ENCODE data around the gene LY86. TPM values are rescaled to one million over a fixed set of nuclear protein-coding genes. Genes with fewer than 3 reads are reported as not detected.

LY86 gene
- total RNA-seq, 1 experiment from 2014 or later, result not detected

GRCh38 chr6:6688283-6688682, 99.8 kb downstream of the LY86 start:
- peaks cover 22% of the 10 kb centered on the region for H3K27me3 Mint-ChIP-seq (ENCODE audit: low read depth)
- Histone ChIP-seq H3K23ac (ENCODE audit: insufficient read length, low read depth, low read length) (no peak overlapping the region), H3K4ac (ENCODE audit: low read depth, low read length) (no peak overlapping the region), H2BK5ac (ENCODE audit: insufficient read length, low read length) (no peak overlapping the region), H4K91ac (ENCODE audit: insufficient read length, low read depth, low read length) (no peak overlapping the region), H3K56ac (ENCODE audit: insufficient read length, low read depth, low read length) (no peak overlapping the region), H3K4me1 (ENCODE audit: insufficient read depth, low read length) (no peaks in the 10 kb centered on the region; the same call in 1 of the 2 replicates), H3K4me2 (ENCODE audit: insufficient read depth, insufficient read length, low read length) (no peak overlapping the region), H3T11ph (ENCODE audit: low read length) (no peak overlapping the region), H2BK20ac (ENCODE audit: low read depth, low read length, poor library complexity, severe bottlenecking) (no peak overlapping the region), H3K27me3 (ENCODE audit: insufficient read depth, low read length) (no peaks in the 10 kb centered on the region), H4K5ac (ENCODE audit: insufficient read length, low read depth, low read length) (no peak overlapping the region), H4K20me1 (ENCODE audit: control insufficient read depth, insufficient read depth, insufficient read length) (no peaks in the 10 kb centered on the region), H3K79me2 (ENCODE audit: insufficient read depth, low read length) (no peaks in the 10 kb centered on the region), H3K18ac (ENCODE audit: insufficient read length, low read depth, low read length) (no peak overlapping the region), H2BK15ac (ENCODE audit: low read depth, low read length) (no peak overlapping the region), H3K9ac (ENCODE audit: extremely low read depth, insufficient read length, low read length) (no peak overlapping the region), H3K79me1 (ENCODE audit: insufficient read depth, low read depth, low read length, poor library complexity, severe bottlenecking) (no peaks in the 10 kb centered on the region), H2BK12ac (ENCODE audit: insufficient read length, low read depth, low read length) (no peak overlapping the region), H3K14ac (ENCODE audit: insufficient read depth, low read length) (no peak overlapping the region), H2AFZ (ENCODE audit: low read length) (no peak overlapping the region), H3K27ac (ENCODE audit: insufficient read length, low read depth, low read length) (no peak overlapping the region), H2AK5ac (ENCODE audit: insufficient read length, low read length) (no peak overlapping the region), H3K23me2 (ENCODE audit: insufficient read length, low read depth, low read length, poor library complexity, severe bottlenecking) (peaks cover 8% of the 10 kb centered on the region), H2BK120ac (ENCODE audit: low read depth, low read length, poor library complexity, severe bottlenecking) (no peak overlapping the region), H3K9me3 (ENCODE audit: control insufficient read depth, low read depth, low read length) (no peaks in the 10 kb centered on the region), H4K8ac (replicated peaks; ENCODE audit: insufficient read length, low read depth, low read length) (no peak overlapping the region)
- no peak overlapping the region; a peak in 1 of 7 replicates for H3K27ac Mint-ChIP-seq
- no peak for TF ChIP-seq CTCF (conservative IDR thresholded peaks at IDR 0.05)
- DNase-seq, result no peak
- WGBS (ENCODE audit: extremely low coverage, insufficient read length, low lambda C conversion rate), result no CpG with 5 or more reads among the region's 1 CpG
- H3K9me3 Mint-ChIP-seq, result peaks cover 7 to 8% of the 10 kb centered on the region in 2 experiments; a peak in 3 of 5 replicates
- H3K36me3 Mint-ChIP-seq (ENCODE audit: insufficient read depth in 1 of 3, low read depth in 3 of 3), result peaks cover 0 to 27% (median 4%) of the 10 kb centered on the region in 3 experiments; a peak in 4 of 7 replicates
- H3K4me3 Mint-ChIP-seq, result peak overlapping the region; percentile 67 to 71; a peak in 3 of 5 replicates
- H3K4me1 Mint-ChIP-seq, result peaks cover 27 to 28% of the 10 kb centered on the region in 2 experiments

Data from H9 (cell line).